Measurements from ENCODE around the gene PLEKHJ1. TPM values are rescaled to one million over a fixed set of nuclear protein-coding genes. Genes with fewer than 3 reads are reported as not detected.

Gene PLEKHJ1
- total and polyA plus RNA-seq, 11 donors, result 44.6 to 89.7 (median 48.8) TPM

DNA sequence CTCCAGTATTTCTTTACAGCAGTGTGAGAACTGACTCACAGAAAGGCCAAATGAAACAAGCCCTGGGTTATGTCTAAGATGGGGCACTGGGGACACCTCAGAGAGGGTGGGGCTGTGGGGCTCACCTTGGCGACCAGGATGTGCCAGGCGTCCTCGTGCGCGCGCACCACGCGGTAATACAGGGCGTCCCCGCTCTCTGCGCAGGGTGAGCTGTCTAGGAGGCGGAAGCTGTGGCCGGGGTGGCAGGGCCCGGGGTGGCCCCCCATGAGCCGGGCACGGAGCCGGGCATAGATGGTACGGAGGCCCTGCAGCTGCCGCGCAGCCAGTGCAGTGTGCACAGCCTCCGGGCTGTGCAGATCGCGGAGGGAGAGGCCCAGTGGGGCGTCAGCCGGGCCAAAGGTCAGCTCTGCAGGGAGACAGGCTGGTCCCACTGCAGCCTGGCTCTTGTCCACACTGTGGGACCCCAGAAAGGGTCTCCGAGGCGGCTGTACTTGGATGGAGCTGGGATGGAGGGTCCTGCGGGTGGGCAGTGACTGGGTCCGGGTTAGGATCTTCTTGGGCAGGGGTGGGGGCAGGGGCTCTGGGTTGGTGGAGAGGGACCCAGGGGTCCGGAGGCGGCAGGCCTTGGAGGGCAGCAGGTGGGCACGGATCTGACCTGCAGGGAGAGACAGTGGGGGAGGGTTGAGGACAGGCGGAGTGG, 42.5 kb upstream of the PLEKHJ1 start:
- ATAC-seq (no peak), DNase-seq (no peak)
- no peak for TF ChIP-seq POLR2A (IDR thresholded peaks at IDR 0.05)
- TF ChIP-seq, protein P1, sequence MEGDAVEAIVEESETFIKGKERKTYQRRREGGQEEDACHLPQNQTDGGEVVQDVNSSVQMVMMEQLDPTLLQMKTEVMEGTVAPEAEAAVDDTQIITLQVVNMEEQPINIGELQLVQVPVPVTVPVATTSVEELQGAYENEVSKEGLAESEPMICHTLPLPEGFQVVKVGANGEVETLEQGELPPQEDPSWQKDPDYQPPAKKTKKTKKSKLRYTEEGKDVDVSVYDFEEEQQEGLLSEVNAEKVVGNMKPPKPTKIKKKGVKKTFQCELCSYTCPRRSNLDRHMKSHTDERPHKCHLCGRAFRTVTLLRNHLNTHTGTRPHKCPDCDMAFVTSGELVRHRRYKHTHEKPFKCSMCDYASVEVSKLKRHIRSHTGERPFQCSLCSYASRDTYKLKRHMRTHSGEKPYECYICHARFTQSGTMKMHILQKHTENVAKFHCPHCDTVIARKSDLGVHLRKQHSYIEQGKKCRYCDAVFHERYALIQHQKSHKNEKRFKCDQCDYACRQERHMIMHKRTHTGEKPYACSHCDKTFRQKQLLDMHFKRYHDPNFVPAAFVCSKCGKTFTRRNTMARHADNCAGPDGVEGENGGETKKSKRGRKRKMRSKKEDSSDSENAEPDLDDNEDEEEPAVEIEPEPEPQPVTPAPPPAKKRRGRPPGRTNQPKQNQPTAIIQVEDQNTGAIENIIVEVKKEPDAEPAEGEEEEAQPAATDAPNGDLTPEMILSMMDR (IDR thresholded peaks at IDR 0.05), result no peak
- peaks cover 0 to 11% (median 0%) of the 10 kb centered on the region in 9 donors for H3K27me3 ChIP-seq
- WGBS, 4 donors, result 85 to 89% (median 89%) methylated on average over 24 to 33 of the region's 33 CpGs
- H3K36me3 ChIP-seq, result peaks cover 0 to 21% (median 4%) of the 10 kb centered on the region in 9 donors
- H3K4me1 ChIP-seq, result peaks cover 0 to 38% (median 27%) of the 10 kb centered on the region in 12 donors
- no peaks in the 10 kb centered on the region for H3K9me3 ChIP-seq
- H3K27ac ChIP-seq, result no peak overlapping the region
- H3K4me3 ChIP-seq, result no peak overlapping the region
- intact Hi-C loops (cut with DNase I), result loop anchor here in 6 of 10 donors (5.0 to 10.0 kb wide), 5 partner anchors 39 to 116 kb away; partner anchors contain the start of gene DOT1L (in 1 of the 6)

DNA sequence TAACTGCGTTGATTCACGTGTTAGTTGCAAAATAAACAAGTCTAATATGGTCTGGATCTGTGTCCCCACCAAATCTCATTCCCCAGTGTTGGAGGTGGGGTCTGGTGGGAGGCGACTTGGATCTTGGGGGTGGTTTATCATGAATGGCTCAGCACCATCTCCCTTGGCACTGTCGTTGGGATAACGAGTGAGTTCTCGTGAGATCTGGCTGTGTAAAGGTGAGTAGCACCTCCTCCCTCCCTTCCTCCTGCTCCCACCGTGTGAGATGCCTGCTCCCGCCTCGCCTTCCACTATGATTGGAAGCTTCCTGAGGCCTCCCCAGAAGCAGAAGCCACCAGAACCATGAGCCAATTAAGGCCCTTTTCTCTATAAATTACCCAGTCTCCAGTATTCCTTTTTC, 41.0 kb upstream of the PLEKHJ1 start:
- Histone ChIP-seq H3K9me3 (no peaks in the 10 kb centered on the region), H3K4me1 (peaks cover 4 to 47% (median 36%) of the 10 kb centered on the region in 12 donors)
- intact Hi-C loops (cut with DNase I), result loop anchor here in 6 of 10 donors (5.0 to 10.0 kb wide), 5 partner anchors 40 to 118 kb away; partner anchors contain the start of gene DOT1L (in 1 of the 6)

GRCh38 chr19:2276429-2276986, 40.4 kb upstream of the PLEKHJ1 start:
- Histone ChIP-seq H3K4me3 (peak overlapping the region in 1 of 12 donors; percentile 13), H3K9me3 (no peaks in the 10 kb centered on the region), H3K27me3 (no peaks in the 10 kb centered on the region), H3K4me1 (peaks cover 4 to 47% (median 37%) of the 10 kb centered on the region in 12 donors), H3K27ac (peak overlapping the region in 2 of 12 donors; percentile 13 to 48), H3K36me3 (peaks cover 0 to 41% (median 24%) of the 10 kb centered on the region in 9 donors)
- intact Hi-C loops (cut with DNase I), result loop anchor here in 6 of 10 donors (5.0 to 10.0 kb wide), 5 partner anchors 41 to 118 kb away; partner anchors contain the start of gene DOT1L (in 1 of the 6)
- DNase-seq (no peak), ATAC-seq (peak in 1 of 4 donors; percentile 1)
- TF ChIP-seq, protein P1 (IDR thresholded peaks at IDR 0.05), result no peak
- no peak for TF ChIP-seq POLR2A (IDR thresholded peaks at IDR 0.05)
- 91 to 93% (median 93%) methylated on average over 22 to 28 of the region's 28 CpGs for WGBS, 4 donors

More for the DNA sequence above, 41.0 kb upstream of the PLEKHJ1 start:
- no peak for ATAC-seq
- Histone ChIP-seq H3K27ac (no peak overlapping the region), H3K4me3 (no peak overlapping the region), H3K36me3 (peaks cover 0 to 35% (median 18%) of the 10 kb centered on the region in 9 donors), H3K27me3 (peaks cover 0 to 3% (median 0%) of the 10 kb centered on the region in 9 donors)
- TF ChIP-seq POLR2A (IDR thresholded peaks at IDR 0.05), result no peak
- TF ChIP-seq, protein P1 (IDR thresholded peaks at IDR 0.05), result no peak
- 80 to 86% (median 83%) methylated on average over 9 of the region's 9 CpGs for WGBS, 4 donors
- no peak for DNase-seq
